ENCODE results near the gene BYSL. TPM values are rescaled to one million over a fixed set of nuclear protein-coding genes. Genes with fewer than 3 reads are reported as not detected.

The BYSL gene
- polyA plus RNA-seq (2012; ENCODE audit: insufficient read length, low read depth): 149 TPM

- TF ChIP-seq POLR2AphosphoS5 (IDR thresholded peaks at IDR 0.05; ENCODE audit: low read depth, low read length) (peak; percentile 76), TAF1 (IDR thresholded peaks at IDR 0.05; ENCODE audit: borderline replicate concordance, insufficient read depth, low read length) (peak; percentile 74; the same call in 1 of the 2 replicates), SIN3A (IDR thresholded peaks at IDR 0.05; ENCODE audit: borderline replicate concordance, insufficient read depth, low read length) (peak; percentile 86; the same call in 1 of the 2 replicates), REST (IDR thresholded peaks at IDR 0.05; ENCODE audit: insufficient read depth in 1 of 2, low read depth in 2 of 2, low read length in 2 of 2) (peak in 1 of 2 experiments; percentile 66; a peak in 1 of 4 replicates), FOXP2 (optimal IDR thresholded peaks at IDR 0.05; ENCODE audit: borderline replicate concordance, extremely low read depth, extremely low read length, insufficient read depth) (no peak)
These were observed at the start of gene BYSL, which contains the start of gene MED20 for GRCh38 chr6:41920921-41921711. Gene BYSL (plus strand): TSS chr6:41921499. CDS start chr6:41921563, 64 bp downstream. Gene MED20 (minus strand): TSS chr6:41921139. CDS start chr6:41921018, 121 bp downstream.

GRCh38 chr6:41871691-41872090 lies 49.6 kb upstream of the BYSL start:
- TF ChIP-seq POLR2AphosphoS5 (IDR thresholded peaks at IDR 0.05; ENCODE audit: low read depth, low read length): no peak
- TF ChIP-seq FOXP2 (optimal IDR thresholded peaks at IDR 0.05; ENCODE audit: borderline replicate concordance, extremely low read depth, extremely low read length, insufficient read depth): no peak
- TF ChIP-seq REST (IDR thresholded peaks at IDR 0.05; ENCODE audit: insufficient read depth in 1 of 2, low read depth in 2 of 2, low read length in 2 of 2): no peak
- TF ChIP-seq TAF1 (IDR thresholded peaks at IDR 0.05; ENCODE audit: borderline replicate concordance, insufficient read depth, low read length): no peak

- TF ChIP-seq REST (IDR thresholded peaks at IDR 0.05; ENCODE audit: insufficient read depth in 1 of 2, low read depth in 2 of 2, low read length in 2 of 2): no peak
- TF ChIP-seq TAF1 (IDR thresholded peaks at IDR 0.05; ENCODE audit: borderline replicate concordance, insufficient read depth, low read length): no peak
These were observed 49.2 kb upstream of the BYSL start for GRCh38 chr6:41872147-41872546.

- TF ChIP-seq POLR2AphosphoS5 (IDR thresholded peaks at IDR 0.05; ENCODE audit: low read depth, low read length) (no peak), SIN3A (IDR thresholded peaks at IDR 0.05; ENCODE audit: borderline replicate concordance, insufficient read depth, low read length) (no peak), FOXP2 (optimal IDR thresholded peaks at IDR 0.05; ENCODE audit: borderline replicate concordance, extremely low read depth, extremely low read length, insufficient read depth) (no peak), TAF1 (IDR thresholded peaks at IDR 0.05; ENCODE audit: borderline replicate concordance, insufficient read depth, low read length) (no peak), REST (IDR thresholded peaks at IDR 0.05; ENCODE audit: insufficient read depth in 1 of 2, low read depth in 2 of 2, low read length in 2 of 2) (no peak)
These were observed 46.6 kb upstream of the BYSL start for GRCh38 chr6:41874741-41875140.

All from PFSK-1 (cell line).